ENCODE measurements around the gene CNTRL.

Gene CNTRL

GRCh38 chr9:121207371-121207940 lies 132.7 kb downstream of the CNTRL start:
- peak overlapping the region in 1 of 2 donors; percentile 51 for H3K4me3 Mint-ChIP-seq
- ATAC-seq, result peak; percentile 77

GRCh38 chr9:121210536-121210935 lies 135.8 kb downstream of the CNTRL start:
- no peaks in the 10 kb centered on the region for H3K9me3 Mint-ChIP-seq
- no peak overlapping the region for H3K27ac Mint-ChIP-seq
- H3K4me1 Mint-ChIP-seq, result peaks cover 22% of the 10 kb centered on the region
- no peak for DNase-seq
- H3K4me3 Mint-ChIP-seq, result no peak overlapping the region
- H3K27me3 Mint-ChIP-seq, result no peaks in the 10 kb centered on the region
- ATAC-seq, result peak; percentile 53

More at GRCh38 chr9:121207371-121207940, 132.7 kb downstream of the CNTRL start:
- Mint-ChIP-seq H3K27ac (no peak overlapping the region), H3K27me3 (no peaks in the 10 kb centered on the region), H3K4me1 (peaks cover 33% of the 10 kb centered on the region), H3K9me3 (no peaks in the 10 kb centered on the region)
- no peak for DNase-seq

- H3K27ac Mint-ChIP-seq, result peak overlapping the region in 1 of 2 donors; percentile 59
- peaks cover 14% of the 10 kb centered on the region for H3K4me1 Mint-ChIP-seq
- no peaks in the 10 kb centered on the region for H3K27me3 Mint-ChIP-seq
- H3K4me3 Mint-ChIP-seq, result no peak overlapping the region
- ATAC-seq (peak; percentile 78), DNase-seq (peak; percentile 54 to 70)
- H3K9me3 Mint-ChIP-seq, result no peaks in the 10 kb centered on the region
Measured at GRCh38 chr9:121213136-121213806, 138.5 kb downstream of the CNTRL start.

GRCh38 chr9:121214005-121214404 lies 139.2 kb downstream of the CNTRL start:
- no peaks in the 10 kb centered on the region for H3K27me3 Mint-ChIP-seq
- peaks cover 13% of the 10 kb centered on the region for H3K4me1 Mint-ChIP-seq
- no peak overlapping the region for H3K4me3 Mint-ChIP-seq
- no peak overlapping the region for H3K27ac Mint-ChIP-seq
- ATAC-seq (no peak), DNase-seq (no peak)
- no peaks in the 10 kb centered on the region for H3K9me3 Mint-ChIP-seq

GRCh38 chr9:121216271-121216805 lies 141.6 kb downstream of the CNTRL start:
- no peaks in the 10 kb centered on the region for H3K9me3 Mint-ChIP-seq

GRCh38 chr9:121217609-121218292 lies 143.0 kb downstream of the CNTRL start:
- Mint-ChIP-seq H3K4me1 (peaks cover 26% of the 10 kb centered on the region), H3K27ac (no peak overlapping the region), H3K4me3 (no peak overlapping the region), H3K27me3 (no peaks in the 10 kb centered on the region), H3K9me3 (no peaks in the 10 kb centered on the region)
- ATAC-seq (peak; percentile 84), DNase-seq (no peak)

More at GRCh38 chr9:121216271-121216805, 141.6 kb downstream of the CNTRL start:
- Mint-ChIP-seq H3K27me3 (no peaks in the 10 kb centered on the region), H3K27ac (no peak overlapping the region), H3K4me1 (peaks cover 26% of the 10 kb centered on the region), H3K4me3 (no peak overlapping the region)
- DNase-seq, result no peak
- ATAC-seq, result no peak

- Mint-ChIP-seq H3K27me3 (no peaks in the 10 kb centered on the region), H3K27ac (no peak overlapping the region), H3K4me3 (no peak overlapping the region), H3K4me1 (peaks cover 26% of the 10 kb centered on the region), H3K9me3 (no peaks in the 10 kb centered on the region)
- DNase-seq (no peak), ATAC-seq (no peak)
Measured at GRCh38 chr9:121218357-121219027, 143.7 kb downstream of the CNTRL start.

- no peak for ATAC-seq
- Mint-ChIP-seq H3K27ac (no peak overlapping the region), H3K4me1 (peaks cover 26% of the 10 kb centered on the region), H3K9me3 (no peaks in the 10 kb centered on the region), H3K27me3 (no peaks in the 10 kb centered on the region), H3K4me3 (no peak overlapping the region)
- DNase-seq, result no peak
Measured at GRCh38 chr9:121219530-121219929, 144.8 kb downstream of the CNTRL start.

GRCh38 chr9:121220996-121221663 lies 146.4 kb downstream of the CNTRL start:
- Mint-ChIP-seq H3K27me3 (no peaks in the 10 kb centered on the region), H3K9me3 (no peaks in the 10 kb centered on the region), H3K4me1 (peaks cover 25% of the 10 kb centered on the region), H3K4me3 (no peak overlapping the region), H3K27ac (no peak overlapping the region)
- DNase-seq (no peak), ATAC-seq (no peak)

- Mint-ChIP-seq H3K4me3 (no peak overlapping the region), H3K27ac (no peak overlapping the region), H3K4me1 (peaks cover 20% of the 10 kb centered on the region), H3K27me3 (no peaks in the 10 kb centered on the region), H3K9me3 (no peaks in the 10 kb centered on the region)
- ATAC-seq (no peak), DNase-seq (no peak)
Measured at GRCh38 chr9:121221664-121222055, 146.9 kb downstream of the CNTRL start.

GRCh38 chr9:121222524-121223171 lies 147.9 kb downstream of the CNTRL start:
- Mint-ChIP-seq H3K4me1 (peaks cover 19% of the 10 kb centered on the region), H3K9me3 (no peaks in the 10 kb centered on the region), H3K27ac (no peak overlapping the region), H3K27me3 (no peaks in the 10 kb centered on the region), H3K4me3 (no peak overlapping the region)
- DNase-seq (no peak), ATAC-seq (no peak)

- no peak overlapping the region for H3K27ac Mint-ChIP-seq
- H3K4me3 Mint-ChIP-seq, result no peak overlapping the region
- peaks cover 3% of the 10 kb centered on the region for H3K4me1 Mint-ChIP-seq
- no peaks in the 10 kb centered on the region for H3K9me3 Mint-ChIP-seq
- no peak for ATAC-seq
- DNase-seq, result no peak
- no peaks in the 10 kb centered on the region for H3K27me3 Mint-ChIP-seq
Measured at GRCh38 chr9:121225240-121225639, 150.5 kb downstream of the CNTRL start.

- Mint-ChIP-seq H3K9me3 (no peaks in the 10 kb centered on the region), H3K27ac (no peak overlapping the region), H3K27me3 (no peaks in the 10 kb centered on the region), H3K4me3 (no peak overlapping the region), H3K4me1 (no peaks in the 10 kb centered on the region)
- ATAC-seq, result no peak
- no peak for DNase-seq
Measured at GRCh38 chr9:121226175-121226574, 151.4 kb downstream of the CNTRL start.
